HCT116 (cell line): ENCODE results near the gene SIX4. TPM values are rescaled to one million over a fixed set of nuclear protein-coding genes. Genes with fewer than 3 reads are reported as not detected.

ENCODE experiments used
- ATAC-seq: fragments of 200-7000 bp; cut with Tn5 transposase; 2 replicates; pipeline ENCODE4 v1.9.1; 2020; ENCODE audit warnings: mild to moderate bottlenecking, moderate library complexity
- BruUV-seq: library from RNA; stranded (reverse); fragments of 400-500 nt; replicated peaks from 2 replicates; lab custom pipeline; 2021; lab: Mats Ljungman, UMichigan
- CTCF ChIA-PET: fragments of 300-600 bp; sonication (Branson Sonifier 250); formaldehyde crosslinking; loops from one replicate; lab custom pipeline; 2021; ENCODE audit warnings: antibody characterized with exemption; lab: Charles Lee
- POLR2A ChIA-PET: fragments of 300-600, 350-600 bp; sonication (Branson Sonifier 250); formaldehyde crosslinking; loops from one replicate; lab custom pipeline; 2021; ENCODE audit warnings: antibody characterized with exemption; lab: Charles Lee
- RAD21 ChIA-PET, 2 experiments: fragments of 300-600 bp; sonication (Branson Sonifier 250); formaldehyde crosslinking; loops; one replicate each; lab custom pipeline; 2023; ENCODE audit warnings: low total read pairs in 2 of 2; ENCODE audit not compliant: uncharacterized antibody in 2 of 2, unreplicated experiment in 2 of 2, low non-redundant PET in 1 of 2; lab: Charles Lee
- DNase-seq: peaks from one replicate; pipeline ENCODE4 v3.0.0-alpha.2; 2010; ENCODE audit warnings: low read depth, low spot score
- H2AFZ ChIP-seq: fragments of 200-600 bp; shearing (Covaris generic), sonication (generic); 2 replicates; pipeline ENCODE4 v1.6.1; 2017; ENCODE audit warnings: low read depth, mixed run types, mixed read lengths, antibody characterized with exemption, low read length; ENCODE audit not compliant: poor library complexity, severe bottlenecking
- H3K27ac ChIP-seq: 2 replicates; pipeline ENCODE4 v1.5.1; 2012; ENCODE audit warnings: low read depth, low read length
- H3K27me3 ChIP-seq: fragments of 200-600 bp; sonication (generic); 2 replicates; pipeline ENCODE4 v1.6.1; 2016; ENCODE audit warnings: mixed run types, low read length, mixed read lengths; ENCODE audit not compliant: insufficient read depth
- H3K36me3 ChIP-seq, 2 experiments: fragments of 200-500 bp in 1 of 2; fragments of 200-600 bp in 1 of 2; sonication (Bioruptor generic) in 1 of 2; sonication (generic) in 1 of 2; 2 replicates each; pipeline versions ENCODE4 v1.5.1 to v1.6.1; 2014 to 2016; ENCODE audit warnings: low read length in 2 of 2, inconsistent platforms in 1 of 2, mixed read lengths in 1 of 2, mixed run types in 1 of 2; ENCODE audit not compliant: insufficient read depth in 2 of 2, control insufficient read depth in 1 of 2
- H3K4me1 ChIP-seq, 2 experiments: fragments of 200-600 bp in 1 of 2; sonication (generic) in 1 of 2; 2 replicates each; pipeline versions ENCODE4 v1.5.1 to v1.6.1; 2012 to 2017; ENCODE audit warnings: low read length in 2 of 2, inconsistent platforms in 1 of 2, mild to moderate bottlenecking in 1 of 2, mixed read lengths in 1 of 2, mixed run types in 1 of 2, moderate library complexity in 1 of 2; ENCODE audit not compliant: insufficient read depth in 2 of 2, control insufficient read depth in 1 of 2
- H3K4me2 ChIP-seq: fragments of 200-600 bp; sonication (generic); 2 replicates; pipeline ENCODE4 v1.6.1; 2017; ENCODE audit warnings: mixed run types, low read length, mixed read lengths
- H3K4me3 ChIP-seq, 2 experiments: fragments of 200-600 bp in 1 of 2; sonication (generic) in 1 of 2; replicated peaks in 1 of 2; 2 replicates each; pipeline ENCODE4 v1.5.1; 2011 to 2016; ENCODE audit warnings: low read length in 2 of 2, control low read depth in 1 of 2, low read depth in 1 of 2, mild to moderate bottlenecking in 1 of 2, mixed read lengths in 1 of 2, mixed run types in 1 of 2
- H3K79me2 ChIP-seq: fragments of 200-600 bp; sonication (generic); 2 replicates; pipeline ENCODE4 v1.6.1; 2017; ENCODE audit warnings: mild to moderate bottlenecking, mixed run types, low read length, moderate library complexity, mixed read lengths; ENCODE audit not compliant: insufficient read depth
- H3K9ac ChIP-seq: fragments of 200-600 bp; sonication (generic); 2 replicates; pipeline ENCODE4 v1.6.1; 2016; ENCODE audit warnings: low read length, mixed read lengths
- H3K9me2 ChIP-seq: fragments of 200-600 bp; sonication (generic), shearing (Covaris generic); 2 replicates; pipeline ENCODE4 v1.6.1; 2017; ENCODE audit warnings: mixed run types, mild to moderate bottlenecking, moderate library complexity; ENCODE audit not compliant: insufficient read depth
- H3K9me3 ChIP-seq, 2 experiments: fragments of 200-500 bp in 1 of 2; fragments of 200-600 bp in 1 of 2; sonication (Bioruptor generic) in 1 of 2; sonication (generic) in 1 of 2; 2 replicates each; pipeline ENCODE4 v1.6.1; 2014 to 2017; ENCODE audit warnings: low read length in 2 of 2, mixed read lengths in 2 of 2, inconsistent platforms in 1 of 2, low read depth in 1 of 2, mild to moderate bottlenecking in 1 of 2, mixed run types in 1 of 2, moderate library complexity in 1 of 2; ENCODE audit not compliant: control insufficient read depth in 1 of 2, insufficient read depth in 1 of 2
- H4K20me1 ChIP-seq: fragments of 200-600 bp; sonication (generic), shearing (Covaris generic); 2 replicates; pipeline ENCODE4 v1.6.1; 2017; ENCODE audit warnings: mixed run types, mild to moderate bottlenecking, moderate library complexity; ENCODE audit not compliant: insufficient read depth
- ATF3 ChIP-seq: IDR thresholded peaks from 2 replicates; pipeline ENCODE4 v1.6.1; 2012
- CBX3 ChIP-seq: IDR thresholded peaks from 2 replicates; pipeline ENCODE4 v1.6.1; 2012; ENCODE audit warnings: low read depth
- CTCF ChIP-seq, 3 experiments: fragments of 200-600 bp in 1 of 3; sonication (generic) in 1 of 3; IDR thresholded peaks in 2 of 3; conservative IDR thresholded peaks in 1 of 3; 2 replicates each; pipeline ENCODE4 v1.5.1; 2012 to 2017; ENCODE audit warnings: low read depth in 2 of 3, low read length in 2 of 3, antibody characterized with exemption in 1 of 3, borderline replicate concordance in 1 of 3, control low read depth in 1 of 3, mild to moderate bottlenecking in 1 of 3, mixed read lengths in 1 of 3, mixed run types in 1 of 3, moderate library complexity in 1 of 3; ENCODE audit not compliant: insufficient read depth in 1 of 3
- EGR1 ChIP-seq: IDR thresholded peaks from 2 replicates; pipeline ENCODE4 v1.6.1; 2012; ENCODE audit warnings: low read depth
- ELF1 ChIP-seq: IDR thresholded peaks from 2 replicates; pipeline ENCODE4 v1.6.1; 2012; ENCODE audit warnings: low read depth, borderline replicate concordance
- EZH2phosphoT487 ChIP-seq: fragments of 200-600 bp; IDR thresholded peaks from 2 replicates; pipeline ENCODE4 v1.6.1; 2018; ENCODE audit warnings: antibody characterized with exemption, borderline replicate concordance
- FOSL1 ChIP-seq: IDR thresholded peaks from 2 replicates; pipeline ENCODE4 v1.6.1; 2012; ENCODE audit warnings: low read depth
- JUND ChIP-seq: IDR thresholded peaks from 2 replicates; pipeline ENCODE4 v1.6.1; 2012
- MAX ChIP-seq: IDR thresholded peaks from 2 replicates; pipeline ENCODE4 v1.6.1; 2012
- POLR2AphosphoS5 ChIP-seq: IDR thresholded peaks from 2 replicates; pipeline ENCODE4 v1.6.1; 2011; ENCODE audit warnings: mild to moderate bottlenecking, low read depth, low read length, moderate library complexity
- RAD21 ChIP-seq: IDR thresholded peaks from 2 replicates; pipeline ENCODE4 v1.6.1; 2012; ENCODE audit warnings: low read depth, mild to moderate bottlenecking
- SP1 ChIP-seq: IDR thresholded peaks from 2 replicates; pipeline ENCODE4 v1.6.1; 2012; ENCODE audit warnings: low read depth
- SRF ChIP-seq: IDR thresholded peaks from 2 replicates; pipeline ENCODE4 v1.6.1; 2012; ENCODE audit warnings: low read depth
- TCF7L2 ChIP-seq: IDR thresholded peaks from 2 replicates; pipeline ENCODE4 v1.7.0; 2011; ENCODE audit warnings: borderline replicate concordance, inconsistent platforms; ENCODE audit not compliant: insufficient read depth, insufficient read length; ENCODE audit errors: extremely low read depth
- YY1 ChIP-seq: IDR thresholded peaks from 2 replicates; pipeline ENCODE4 v1.6.1; 2011; ENCODE audit warnings: low read length, low read depth, moderate library complexity, mild to moderate bottlenecking; ENCODE audit not compliant: insufficient replicate concordance; ENCODE audit errors: extremely low read depth
- ZFX ChIP-seq: fragments of 450-650 bp; IDR thresholded peaks from 2 replicates; pipeline ENCODE4 v1.6.1; 2017
- intact Hi-C: fragments of 100-400 bp; cut with micrococcal nuclease; formaldehyde crosslinking; loops from 2 replicates; pipeline ENCODE4 v1.10.0; 2022
- total RNA-seq: library from RNA; stranded (reverse); gene quantifications from one replicate; pipeline ENCODE4 v1.2.1, GENCODE V29; 2021; ENCODE audit not compliant: unreplicated experiment

SIX4 gene
- total RNA-seq, 1 experiment from 2014 or later, result 24.5 TPM

- Histone ChIP-seq H3K36me3 (peaks cover 16 to 33% of the 10 kb centered on the region in 2 experiments; a peak in 3 of 4 replicates), H3K27me3 (no peaks in the 10 kb centered on the region), H3K79me2 (peaks cover 48% of the 10 kb centered on the region), H3K4me3 (peak overlapping the region; percentile 77 to 79), H2AFZ (no peak overlapping the region), H3K4me1 (peaks cover 17 to 18% of the 10 kb centered on the region in 2 experiments), H3K9me2 (no peaks in the 10 kb centered on the region), H3K27ac (peak overlapping the region; percentile 88), H3K9ac (peak overlapping the region; percentile 81), H4K20me1 (no peaks in the 10 kb centered on the region), H3K9me3 (no peaks in the 10 kb centered on the region), H3K4me2 (peak overlapping the region; percentile 98)
- TF ChIP-seq CBX3 (no peak), ZFX (no peak), ATF3 (no peak), JUND (peak; percentile 43), EZH2phosphoT487 (no peak), ELF1 (no peak), MAX (peak; percentile 46), FOSL1 (peak; percentile 50), TCF7L2 (peak; percentile 99), EGR1 (peak; percentile 28; the same call in 1 of the 2 replicates), SRF (no peak), YY1 (no peak), POLR2AphosphoS5 (no peak), RAD21 (peak; percentile 13; the same call in 1 of the 2 replicates), CTCF (IDR thresholded peaks at IDR 0.05 in 2 of 3, conservative IDR thresholded peaks at IDR 0.05 in 1 of 3; ENCODE audit: borderline replicate concordance in 1 of 3, insufficient read depth in 1 of 3, low read depth in 2 of 3, low read length in 2 of 3) (peak in 2 of 3 experiments; percentile 35 to 59; a peak in 4 of 6 replicates), SP1 (peak; percentile 31; the same call in 1 of the 2 replicates)
- CTCF ChIA-PET, result no interaction called here
- intact Hi-C loops, result loop anchor here (2.0 to 5.0 kb wide), 2 partner anchors 74 to 259 kb away; partner anchors contain the start of genes SIX1, SLC38A6 and TRMT5
- POLR2A ChIA-PET, result no interaction called here
- peak; percentile 54 for DNase-seq
- peak; percentile 71 for ATAC-seq
- BruUV-seq, result no TSS peak
- RAD21 ChIA-PET, result no interaction called here
These were observed 2.6 kb downstream of the SIX4 start for GRCh38 chr14:60721326-60722106.
